Esophagus muscularis mucosa (tissue), 4 donors: ENCODE measurements around the gene MAPKAP1. TPM values are rescaled to one million over a fixed set of nuclear protein-coding genes. Genes with fewer than 3 reads are reported as not detected.
"Not testable (repeated sequence)": the region's sequence is repeated elsewhere in the genome, so short reads cannot be mapped to it uniquely, and the experiment has no call there.

Source experiments
- DNase-seq: peaks from one replicate; pipeline ENCODE4 v3.0.0-alpha.2; 2017; ENCODE audit errors: extremely low spot score
- H3K27ac ChIP-seq, 4 donors: fragments of 200-600 bp; sonication (generic); replicated peaks in 1 of 4; 1 replicate in 3 of 4; 2 replicates in 1 of 4; pipeline ENCODE4 v1.5.1; 2016 to 2019; ENCODE audit warnings: mild to moderate bottlenecking in 1 of 4
- H3K27me3 ChIP-seq, 4 donors: fragments of 200-600 bp; sonication (generic); one replicate each; pipeline versions ENCODE4 v1.5.1 to v1.6.0; 2016 to 2019
- H3K36me3 ChIP-seq, 4 donors: fragments of 200-600 bp; sonication (generic); one replicate each; pipeline ENCODE4 v1.5.1; 2016 to 2019
- H3K4me1 ChIP-seq, 4 donors: fragments of 200-600 bp; sonication (generic); one replicate each; pipeline ENCODE4 v1.5.1; 2016 to 2019
- H3K4me3 ChIP-seq, 4 donors: fragments of 200-600 bp; sonication (generic); 1 replicate in 2 of 4; 2 replicates in 2 of 4; pipeline ENCODE4 v1.5.1; 2016 to 2019; ENCODE audit warnings: mild to moderate bottlenecking in 4 of 4, moderate library complexity in 1 of 4
- H3K9me3 ChIP-seq, 4 donors: fragments of 200-600 bp; sonication (generic); 1 replicate in 3 of 4; 2 replicates in 1 of 4; pipeline ENCODE4 v1.5.1; 2016 to 2019
- EP300 ChIP-seq: sonication (generic); formaldehyde crosslinking; IDR thresholded peaks from one replicate; pipeline ENCODE4 v1.6.1; 2017; ENCODE audit warnings: antibody characterized with exemption
- POLR2A ChIP-seq: fragments of 450-650 bp; IDR thresholded peaks from one replicate; pipeline ENCODE4 v1.6.1; 2017; ENCODE audit warnings: antibody characterized with exemption, moderate library complexity, mild to moderate bottlenecking, low read depth
- POLR2AphosphoS5 ChIP-seq, 2 donors: sonication (generic); formaldehyde crosslinking; IDR thresholded peaks; one replicate each; pipeline ENCODE4 v1.6.1; 2017; ENCODE audit warnings: antibody characterized with exemption in 2 of 2
- WGBS: methylation state at CpG from one replicate; pipeline ENCODE4 v1.1.5; 2018; 5-methylcytosine and 5-hydroxymethylcytosine counted together
- intact Hi-C: fragments of 100-400 bp; cut with DNase I; formaldehyde crosslinking; loops from one replicate; pipeline ENCODE4 v1.15.1; 2023
- total RNA-seq, 4 donors: library from RNA; depleted of rRNA; stranded (reverse); fragments of >200 nt; gene quantifications; one replicate each; pipeline versions ENCODE4 v1.1.0 to v1.2.1, GENCODE V29; 2016
- TF ChIP-seq, protein P1 (sequence below), 3 experiments: fragments of 200-600 bp in 2 of 3; fragments of 450-650 bp in 1 of 3; sonication (generic) in 2 of 3; IDR thresholded peaks; one replicate each; pipeline ENCODE4 v1.5.1; 2017 to 2019; ENCODE audit warnings: antibody characterized with exemption in 3 of 3, mild to moderate bottlenecking in 2 of 3, moderate library complexity in 1 of 3

MAPKAP1 gene
- total RNA-seq, 4 donors from 2014 or later = 84.3 to 103 (median 93.4) TPM

DNA sequence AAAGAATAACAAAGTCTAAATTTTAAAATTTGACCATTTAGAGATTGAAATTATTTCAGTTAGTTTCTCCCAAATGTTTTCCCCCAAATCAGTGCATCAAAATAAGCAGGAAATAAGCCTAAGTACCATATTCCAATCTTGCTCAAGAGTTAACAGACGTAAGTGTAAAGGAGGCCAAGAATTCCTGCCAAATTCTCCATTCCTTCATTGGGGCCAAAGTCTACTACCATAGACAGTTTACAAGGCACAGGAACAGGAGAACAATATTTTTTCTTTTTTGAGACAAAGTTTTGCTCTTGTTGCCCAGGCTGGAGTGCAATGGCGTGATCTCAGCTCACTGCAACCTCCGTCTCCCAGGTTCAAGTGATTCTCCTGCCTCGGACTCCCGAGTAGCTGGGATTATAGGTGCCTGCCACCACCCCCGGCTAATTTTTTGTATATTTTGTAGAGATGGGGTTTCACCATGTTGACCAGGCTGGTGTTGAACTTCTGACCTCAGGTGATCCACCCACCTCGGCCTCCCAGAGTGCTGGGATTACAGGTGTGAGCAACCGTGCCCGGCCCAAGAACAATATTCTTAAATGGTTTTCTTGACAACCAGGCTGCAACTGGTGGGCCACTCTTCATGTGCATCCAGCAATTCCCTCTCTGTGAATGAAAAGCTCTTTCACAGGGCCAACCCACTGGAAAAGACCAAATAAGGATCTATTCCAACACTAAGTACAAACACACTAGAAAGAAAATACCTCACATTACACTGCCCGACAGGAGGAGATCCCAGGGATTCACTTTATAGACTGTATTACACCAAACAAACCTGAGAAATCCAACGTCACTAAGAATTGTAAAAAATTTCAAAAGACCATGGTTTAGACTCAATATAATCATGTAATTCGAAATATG lies 127.7 kb downstream of the MAPKAP1 start:
- intact Hi-C loops = no loop called here
- WGBS = 88% methylated on average over 12 of the region's 12 CpGs
- Histone ChIP-seq H3K27me3 (no peaks in the 10 kb centered on the region), H3K4me3 (no peak overlapping the region), H3K9me3 (no peaks in the 10 kb centered on the region), H3K36me3 (peaks cover 0 to 13% (median 3%) of the 10 kb centered on the region in 4 donors), H3K4me1 (peaks cover 0 to 6% (median 2%) of the 10 kb centered on the region in 4 donors), H3K27ac (no peak overlapping the region)
- TF ChIP-seq, protein P1, sequence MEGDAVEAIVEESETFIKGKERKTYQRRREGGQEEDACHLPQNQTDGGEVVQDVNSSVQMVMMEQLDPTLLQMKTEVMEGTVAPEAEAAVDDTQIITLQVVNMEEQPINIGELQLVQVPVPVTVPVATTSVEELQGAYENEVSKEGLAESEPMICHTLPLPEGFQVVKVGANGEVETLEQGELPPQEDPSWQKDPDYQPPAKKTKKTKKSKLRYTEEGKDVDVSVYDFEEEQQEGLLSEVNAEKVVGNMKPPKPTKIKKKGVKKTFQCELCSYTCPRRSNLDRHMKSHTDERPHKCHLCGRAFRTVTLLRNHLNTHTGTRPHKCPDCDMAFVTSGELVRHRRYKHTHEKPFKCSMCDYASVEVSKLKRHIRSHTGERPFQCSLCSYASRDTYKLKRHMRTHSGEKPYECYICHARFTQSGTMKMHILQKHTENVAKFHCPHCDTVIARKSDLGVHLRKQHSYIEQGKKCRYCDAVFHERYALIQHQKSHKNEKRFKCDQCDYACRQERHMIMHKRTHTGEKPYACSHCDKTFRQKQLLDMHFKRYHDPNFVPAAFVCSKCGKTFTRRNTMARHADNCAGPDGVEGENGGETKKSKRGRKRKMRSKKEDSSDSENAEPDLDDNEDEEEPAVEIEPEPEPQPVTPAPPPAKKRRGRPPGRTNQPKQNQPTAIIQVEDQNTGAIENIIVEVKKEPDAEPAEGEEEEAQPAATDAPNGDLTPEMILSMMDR (IDR thresholded peaks at IDR 0.05) = no peak
- TF ChIP-seq POLR2A = no peak
- no peak for TF ChIP-seq POLR2AphosphoS5 (IDR thresholded peaks at IDR 0.05)
- TF ChIP-seq EP300 = no peak
- DNase-seq = no peak

DNA sequence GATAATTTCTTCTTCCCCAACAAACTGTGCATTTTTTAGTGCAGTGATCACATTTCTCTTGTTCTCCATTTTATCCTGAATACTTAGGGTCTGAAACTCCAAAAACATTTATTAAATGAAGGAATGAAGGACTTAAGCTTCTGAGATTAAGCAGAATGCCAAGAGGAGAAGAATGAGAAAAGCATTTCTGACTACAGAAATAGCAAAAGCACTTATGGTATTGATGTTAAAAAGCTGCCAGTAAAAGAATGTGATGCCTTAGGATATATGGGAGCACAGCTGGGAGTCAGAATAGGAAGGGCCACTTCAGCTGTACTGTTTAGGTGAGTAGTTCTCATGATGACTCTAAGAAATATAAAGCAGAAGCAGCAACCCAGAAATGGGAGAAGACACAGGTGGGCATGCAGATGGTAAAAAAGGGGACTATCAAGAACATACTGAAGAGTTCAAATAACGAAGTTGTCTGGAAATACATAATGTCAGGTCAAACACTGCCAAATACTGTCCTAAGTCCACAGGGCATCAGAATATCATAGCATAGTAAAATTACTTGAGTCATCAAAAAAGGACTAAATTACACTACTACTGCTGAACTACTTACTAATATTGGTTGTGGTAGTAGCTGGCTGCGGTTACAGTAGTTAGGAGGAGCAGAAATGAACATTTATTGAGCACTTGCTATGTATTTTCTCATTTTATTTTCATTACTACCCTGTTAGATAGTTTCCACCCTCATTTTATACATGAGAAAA lies 132.7 kb downstream of the MAPKAP1 start:
- Histone ChIP-seq H3K27ac (no peak overlapping the region), H3K9me3 (no peaks in the 10 kb centered on the region), H3K4me3 (no peak overlapping the region), H3K36me3 (no peaks in the 10 kb centered on the region), H3K27me3 (no peaks in the 10 kb centered on the region), H3K4me1 (peaks cover 0 to 12% (median 4%) of the 10 kb centered on the region in 4 donors)
- intact Hi-C loops = no loop called here
- 92% methylated on average over 2 of the region's 2 CpGs for WGBS
- TF ChIP-seq, protein P1 (IDR thresholded peaks at IDR 0.05) = no peak
- TF ChIP-seq EP300 (no peak), POLR2AphosphoS5 (IDR thresholded peaks at IDR 0.05) (no peak), POLR2A (no peak)
- no peak for DNase-seq

DNA sequence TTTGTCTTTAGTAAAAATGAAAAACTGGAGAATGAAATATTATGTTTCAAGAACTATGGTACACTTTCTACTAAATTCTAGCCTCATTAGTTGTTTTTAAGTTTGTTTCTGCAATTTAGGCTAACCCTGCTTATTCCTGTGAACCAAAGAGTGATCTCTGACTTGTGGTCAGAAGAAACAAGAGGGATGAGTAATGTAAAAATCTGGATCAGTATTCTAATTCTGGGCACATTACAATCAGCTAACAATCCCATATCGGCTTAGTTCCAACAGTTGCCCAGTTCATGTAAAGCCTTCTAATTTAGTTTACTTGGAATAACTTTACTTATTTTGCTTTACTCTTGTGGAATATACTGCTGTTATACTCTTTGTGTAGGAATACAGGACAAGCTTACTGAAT lies 134.5 kb downstream of the MAPKAP1 start:
- H3K36me3 ChIP-seq, DNase-seq, H3K9me3 ChIP-seq, intact Hi-C loops, H3K27me3 ChIP-seq, H3K27ac ChIP-seq, H3K4me3 ChIP-seq: not testable (repeated sequence)
- 93% methylated on average over 1 of the region's 1 CpG for WGBS
- peaks cover 0 to 31% (median 17%) of the 10 kb centered on the region in 4 donors for H3K4me1 ChIP-seq

DNA sequence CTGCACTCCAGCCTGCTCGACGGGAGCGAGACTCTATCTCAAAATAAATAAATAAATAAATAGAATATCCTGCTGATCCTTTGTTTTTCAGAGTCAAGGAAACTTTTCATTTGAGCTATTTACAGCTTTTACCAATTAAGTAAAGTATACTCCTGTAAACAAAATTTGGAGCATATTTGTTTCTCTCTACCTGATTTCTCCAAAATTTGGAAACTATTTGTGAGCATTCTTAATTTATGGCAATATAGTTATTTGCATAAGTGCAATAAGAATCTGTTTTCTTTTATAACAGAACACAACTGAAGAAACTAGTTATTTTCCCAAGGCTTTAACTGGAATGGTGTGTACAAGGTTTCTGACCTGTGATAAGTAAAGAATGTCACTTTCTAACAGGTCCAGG lies 135.2 kb downstream of the MAPKAP1 start:
- H3K4me1 ChIP-seq = peaks cover 0 to 32% (median 20%) of the 10 kb centered on the region in 4 donors
- H3K9me3 ChIP-seq, H3K27ac ChIP-seq, intact Hi-C loops, H3K4me3 ChIP-seq, DNase-seq, H3K36me3 ChIP-seq, H3K27me3 ChIP-seq: not testable (repeated sequence)
- 98% methylated on average over 3 of the region's 3 CpGs for WGBS

DNA sequence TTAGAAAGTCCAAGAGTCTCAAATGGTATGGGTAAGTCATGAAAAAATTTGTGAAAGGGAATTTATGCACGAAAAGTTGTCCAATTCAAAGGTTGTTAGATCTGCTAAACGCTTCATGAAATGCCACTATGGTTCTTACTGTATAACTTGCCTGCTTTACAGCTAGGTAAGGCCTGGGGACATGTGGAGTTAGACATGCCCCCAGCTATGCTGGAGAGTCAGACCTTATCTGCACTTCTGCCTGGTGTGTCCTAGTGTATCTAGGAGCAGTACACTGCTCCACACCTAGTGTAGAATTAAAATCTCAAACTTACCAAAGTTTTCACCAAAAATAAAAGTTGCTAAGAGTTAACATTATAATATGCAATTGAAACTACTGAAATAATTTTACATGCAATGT lies 136.8 kb downstream of the MAPKAP1 start:
- intact Hi-C loops = no loop called here
- TF ChIP-seq POLR2AphosphoS5 (IDR thresholded peaks at IDR 0.05) (no peak), POLR2A (no peak), EP300 (no peak)
- TF ChIP-seq, protein P1 (IDR thresholded peaks at IDR 0.05) = no peak
- 96% methylated on average over 2 of the region's 2 CpGs for WGBS

More for the DNA sequence above, 136.8 kb downstream of the MAPKAP1 start:
- Histone ChIP-seq H3K4me1 (peaks cover 0 to 32% (median 20%) of the 10 kb centered on the region in 4 donors), H3K27me3 (no peaks in the 10 kb centered on the region), H3K9me3 (no peaks in the 10 kb centered on the region), H3K27ac (no peak overlapping the region), H3K36me3 (no peaks in the 10 kb centered on the region), H3K4me3 (no peak overlapping the region)
- no peak for DNase-seq
